GM20000 (cell line): ENCODE measurements around the gene UBE2L3.

Source experiments
- DNase-seq: peaks from one replicate; pipeline ENCODE4 v3.0.0; 2012; ENCODE audit warnings: low spot score
- CTCF ChIP-seq: IDR thresholded peaks from 2 replicates; pipeline ENCODE4 v1.5.1; 2012; ENCODE audit warnings: mild to moderate bottlenecking, control low read depth; ENCODE audit errors: extremely low read depth, missing control alignments

Gene UBE2L3

GRCh38 chr22:21657360-21658032 is 90.0 kb downstream of the UBE2L3 start:
- peak; percentile 97 for DNase-seq
- TF ChIP-seq CTCF = no peak

GRCh38 chr22:21659864-21660525 is 92.5 kb downstream of the UBE2L3 start:
- TF ChIP-seq CTCF = no peak
- DNase-seq = no peak

GRCh38 chr22:21660904-21661303 is 93.4 kb downstream of the UBE2L3 start:
- no peak for DNase-seq
- no peak for TF ChIP-seq CTCF

GRCh38 chr22:21661991-21662390 is 94.5 kb downstream of the UBE2L3 start:
- DNase-seq = no peak
- TF ChIP-seq CTCF = no peak

- no peak for TF ChIP-seq CTCF
- no peak for DNase-seq
Observed at GRCh38 chr22:21663738-21664137, 96.2 kb downstream of the UBE2L3 start.

- TF ChIP-seq CTCF = no peak
- no peak for DNase-seq
Observed at GRCh38 chr22:21665047-21665851, 97.7 kb downstream of the UBE2L3 start.

- TF ChIP-seq CTCF = no peak
- DNase-seq = no peak
Observed at GRCh38 chr22:21666786-21667185, 99.3 kb downstream of the UBE2L3 start.
